NCI-H187 (cell line): ENCODE data around the gene KDM6B.

Experiments
- DNase-seq, 2 experiments: peaks; one replicate each; lab custom pipeline; 2025; lab: John Stamatoyannopoulos, UW

KDM6B gene

GRCh38 chr17:7841396-7841914, 7.4 kb downstream of the KDM6B start:
- peak in 1 of 2 experiments; percentile 52 for DNase-seq

- peak; percentile 59 to 74 for DNase-seq
Measured at GRCh38 chr17:7841915-7842379, 7.9 kb downstream of the KDM6B start.

DNA sequence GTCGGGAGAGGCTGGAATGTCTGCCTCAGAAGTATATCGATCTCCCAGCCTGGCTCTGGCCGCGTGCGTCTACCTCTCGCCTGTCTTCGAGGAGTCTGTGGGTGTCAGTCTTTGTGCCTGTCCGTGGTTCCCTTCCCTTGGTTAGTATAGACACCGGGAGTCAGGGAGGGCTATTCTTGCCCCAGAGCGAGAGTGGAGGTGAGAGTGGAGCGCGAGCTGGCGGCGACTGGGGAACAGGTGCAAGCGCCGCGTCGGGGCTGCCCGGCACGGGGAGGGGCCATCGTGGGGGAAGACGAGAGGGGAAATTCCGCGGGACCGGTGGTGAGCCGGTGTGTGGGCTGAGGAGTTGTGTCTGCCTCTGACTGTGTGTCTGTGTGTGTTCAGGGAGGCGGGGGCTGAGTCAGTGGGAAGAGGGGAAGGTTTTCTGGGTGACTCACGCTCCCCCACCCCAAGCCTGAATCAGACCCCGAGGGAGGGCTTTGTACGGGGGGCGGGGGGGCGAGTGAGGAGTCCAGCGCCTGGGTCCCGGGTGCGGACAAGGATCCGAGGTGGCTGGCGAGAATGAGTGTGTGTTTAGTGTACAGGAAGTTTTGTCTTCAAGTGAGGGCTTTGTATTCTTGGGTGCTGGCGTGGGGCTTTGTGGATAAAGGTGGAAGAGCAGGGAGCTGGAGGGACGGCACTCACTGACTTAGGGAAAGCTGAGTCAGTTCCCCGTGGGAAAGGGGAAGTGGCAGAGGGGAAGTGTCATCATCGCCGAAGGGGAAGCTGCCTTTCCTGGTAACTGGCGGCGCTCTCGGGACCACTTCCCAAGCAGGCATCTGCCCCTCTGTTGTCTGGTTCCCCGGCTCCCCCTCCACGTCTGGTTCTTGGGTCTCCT, 8.6 kb downstream of the KDM6B start:
- DNase-seq: peak; percentile 5 to 30

- DNase-seq: no peak
Measured at GRCh38 chr17:7843257-7843535, 9.2 kb downstream of the KDM6B start.

- DNase-seq: peak; percentile 51 to 52
Measured at GRCh38 chr17:7843536-7844291, 9.7 kb downstream of the KDM6B start.

- peak; percentile 10 to 38 for DNase-seq
Measured at GRCh38 chr17:7844292-7845154, 10.5 kb downstream of the KDM6B start.

DNA sequence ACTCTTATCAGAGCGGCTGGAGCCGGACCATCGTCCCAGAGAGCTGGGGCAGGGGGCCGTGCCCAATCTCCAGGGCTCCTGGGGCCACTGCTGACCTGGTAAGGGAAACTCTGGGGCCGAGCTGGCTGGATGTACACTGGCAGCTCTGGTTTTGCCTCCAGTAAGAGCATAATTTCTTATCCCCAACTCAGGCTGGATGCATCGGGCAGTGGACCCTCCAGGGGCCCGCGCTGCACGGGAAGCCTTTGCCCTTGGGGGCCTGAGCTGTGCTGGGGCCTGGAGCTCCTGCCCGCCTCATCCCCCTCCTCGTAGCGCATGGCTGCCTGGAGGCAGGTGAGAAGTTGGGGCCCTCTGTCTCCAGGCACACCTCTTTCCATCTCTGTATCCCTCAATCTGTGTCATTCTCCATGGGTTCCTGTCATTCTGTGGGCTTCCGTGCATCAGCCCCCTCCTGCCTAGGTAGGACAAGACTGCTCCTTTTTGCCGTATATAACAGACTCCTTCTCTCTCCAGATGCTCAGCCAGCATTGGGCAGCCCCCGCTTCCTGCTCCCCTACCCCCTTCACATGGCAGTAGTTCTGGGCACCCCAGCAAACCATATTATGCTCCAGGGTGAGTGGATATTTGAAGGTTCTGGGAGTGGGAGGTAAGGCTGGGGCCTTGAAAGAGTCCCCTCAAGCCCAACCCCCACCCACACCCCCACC, 11.5 kb downstream of the KDM6B start:
- DNase-seq: no peak

- no peak for DNase-seq
Measured at GRCh38 chr17:7846063-7846735, 12.2 kb downstream of the KDM6B start.

DNA sequence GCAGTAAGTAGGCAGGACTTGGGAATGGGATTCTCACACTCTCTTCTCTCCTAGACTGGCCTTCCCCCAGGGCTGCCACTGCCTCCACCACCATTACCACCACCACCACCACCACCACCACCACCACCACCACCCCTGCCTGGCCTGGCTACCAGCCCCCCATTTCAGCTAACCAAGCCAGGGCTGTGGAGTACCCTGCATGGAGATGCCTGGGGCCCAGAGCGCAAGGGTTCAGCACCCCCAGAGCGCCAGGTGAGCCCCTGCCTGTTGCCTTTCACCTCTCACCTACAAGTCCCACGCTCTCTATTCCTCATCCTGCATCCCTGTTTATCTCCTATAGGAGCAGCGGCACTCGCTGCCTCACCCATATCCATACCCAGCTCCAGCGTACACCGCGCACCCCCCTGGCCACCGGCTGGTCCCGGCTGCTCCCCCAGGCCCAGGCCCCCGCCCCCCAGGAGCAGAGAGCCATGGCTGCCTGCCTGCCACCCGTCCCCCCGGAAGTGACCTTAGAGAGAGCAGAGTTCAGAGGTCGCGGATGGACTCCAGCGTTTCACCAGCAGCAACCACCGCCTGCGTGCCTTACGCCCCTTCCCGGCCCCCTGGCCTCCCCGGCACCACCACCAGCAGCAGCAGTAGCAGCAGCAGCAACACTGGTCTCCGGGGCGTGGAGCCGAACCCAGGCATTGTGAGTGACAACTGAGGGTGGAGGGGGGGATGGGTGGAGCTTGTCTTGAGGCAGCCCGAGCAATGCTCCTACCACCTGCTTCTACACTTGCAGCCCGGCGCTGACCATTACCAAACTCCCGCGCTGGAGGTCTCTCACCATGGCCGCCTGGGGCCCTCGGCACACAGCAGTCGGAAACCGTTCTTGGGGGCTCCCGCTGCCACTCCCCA, 13.0 kb downstream of the KDM6B start:
- no peak for DNase-seq

- DNase-seq: no peak
Measured at GRCh38 chr17:7848131-7848579, 14.1 kb downstream of the KDM6B start.

DNA sequence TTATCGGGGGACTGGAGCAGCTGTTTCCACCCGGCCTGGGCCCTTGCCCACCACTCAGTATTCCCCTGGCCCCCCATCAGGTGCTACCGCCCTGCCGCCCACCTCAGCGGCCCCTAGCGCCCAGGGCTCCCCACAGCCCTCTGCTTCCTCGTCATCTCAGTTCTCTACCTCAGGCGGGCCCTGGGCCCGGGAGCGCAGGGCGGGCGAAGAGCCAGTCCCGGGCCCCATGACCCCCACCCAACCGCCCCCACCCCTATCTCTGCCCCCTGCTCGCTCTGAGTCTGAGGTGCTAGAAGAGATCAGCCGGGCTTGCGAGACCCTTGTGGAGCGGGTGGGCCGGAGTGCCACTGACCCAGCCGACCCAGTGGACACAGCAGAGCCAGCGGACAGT, 14.7 kb downstream of the KDM6B start:
- no peak for DNase-seq

DNA sequence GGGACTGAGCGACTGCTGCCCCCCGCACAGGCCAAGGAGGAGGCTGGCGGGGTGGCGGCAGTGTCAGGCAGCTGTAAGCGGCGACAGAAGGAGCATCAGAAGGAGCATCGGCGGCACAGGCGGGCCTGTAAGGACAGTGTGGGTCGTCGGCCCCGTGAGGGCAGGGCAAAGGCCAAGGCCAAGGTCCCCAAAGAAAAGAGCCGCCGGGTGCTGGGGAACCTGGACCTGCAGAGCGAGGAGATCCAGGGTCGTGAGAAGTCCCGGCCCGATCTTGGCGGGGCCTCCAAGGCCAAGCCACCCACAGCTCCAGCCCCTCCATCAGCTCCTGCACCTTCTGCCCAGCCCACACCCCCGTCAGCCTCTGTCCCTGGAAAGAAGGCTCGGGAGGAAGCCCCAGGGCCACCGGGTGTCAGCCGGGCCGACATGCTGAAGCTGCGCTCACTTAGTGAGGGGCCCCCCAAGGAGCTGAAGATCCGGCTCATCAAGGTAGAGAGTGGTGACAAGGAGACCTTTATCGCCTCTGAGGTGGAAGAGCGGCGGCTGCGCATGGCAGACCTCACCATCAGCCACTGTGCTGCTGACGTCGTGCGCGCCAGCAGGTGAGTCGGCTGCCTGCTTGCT, 15.2 kb downstream of the KDM6B start:
- DNase-seq: no peak

DNA sequence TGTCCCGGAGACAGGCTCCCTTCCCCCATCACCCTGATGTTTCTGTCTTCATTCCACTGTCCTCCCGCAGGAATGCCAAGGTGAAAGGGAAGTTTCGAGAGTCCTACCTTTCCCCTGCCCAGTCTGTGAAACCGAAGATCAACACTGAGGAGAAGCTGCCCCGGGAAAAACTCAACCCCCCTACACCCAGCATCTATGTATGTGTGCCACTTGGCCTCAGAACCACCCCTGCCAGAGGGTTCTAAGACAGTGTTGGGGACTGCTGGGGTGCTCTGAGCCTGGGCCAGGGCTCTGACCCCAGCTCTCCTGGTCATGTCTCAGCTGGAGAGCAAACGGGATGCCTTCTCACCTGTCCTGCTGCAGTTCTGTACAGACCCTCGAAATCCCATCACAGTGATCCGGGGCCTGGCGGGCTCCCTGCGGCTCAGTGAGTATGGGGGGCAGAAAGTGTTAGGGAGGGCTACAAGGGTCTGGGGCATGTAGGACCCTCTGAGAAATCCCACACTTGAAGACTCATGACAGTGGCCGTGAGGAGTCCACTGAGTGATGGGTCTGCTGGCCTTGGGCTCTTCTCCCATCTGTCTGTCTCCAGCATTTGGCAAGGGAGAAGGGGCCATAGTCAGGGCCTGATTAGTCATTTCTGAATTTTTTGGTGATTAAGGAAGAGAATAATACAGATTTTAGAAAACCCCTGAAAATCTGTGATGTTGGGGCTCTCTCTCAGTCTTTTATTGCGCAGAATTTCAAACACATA, 15.9 kb downstream of the KDM6B start:
- no peak for DNase-seq

- DNase-seq: no peak
Measured at GRCh38 chr17:7850701-7851437, 16.9 kb downstream of the KDM6B start.

DNA sequence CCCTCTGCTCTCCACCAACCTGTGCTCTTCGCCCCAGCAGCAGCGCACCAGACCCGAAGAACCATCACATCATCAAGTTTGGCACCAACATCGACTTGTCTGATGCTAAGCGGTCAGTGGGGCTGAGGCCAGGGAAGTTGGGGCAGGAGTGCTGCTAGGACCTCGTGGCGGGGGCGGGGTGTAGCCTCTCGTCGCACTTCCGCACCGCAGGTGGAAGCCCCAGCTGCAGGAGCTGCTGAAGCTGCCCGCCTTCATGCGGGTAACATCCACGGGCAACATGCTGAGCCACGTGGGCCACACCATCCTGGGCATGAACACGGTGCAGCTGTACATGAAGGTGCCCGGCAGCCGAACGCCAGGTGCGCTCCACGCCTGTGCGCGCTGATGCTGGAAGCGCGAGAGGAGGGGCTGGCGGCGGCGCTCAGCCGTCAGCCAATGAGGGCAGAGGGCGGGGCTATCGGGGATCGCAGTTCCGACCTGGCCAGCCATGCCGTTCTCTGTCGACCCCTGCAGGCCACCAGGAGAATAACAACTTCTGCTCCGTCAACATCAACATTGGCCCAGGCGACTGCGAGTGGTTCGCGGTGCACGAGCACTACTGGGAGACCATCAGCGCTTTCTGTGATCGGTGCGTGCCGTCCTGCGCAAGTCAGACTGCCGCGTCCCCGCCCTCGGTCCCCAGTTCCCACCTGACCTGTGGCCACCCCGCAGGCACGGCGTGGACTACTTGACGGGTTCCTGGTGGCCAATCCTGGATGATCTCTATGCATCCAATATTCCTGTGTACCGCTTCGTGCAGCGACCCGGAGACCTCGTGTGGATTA, 17.6 kb downstream of the KDM6B start:
- DNase-seq: peak; percentile 29 to 72

DNA sequence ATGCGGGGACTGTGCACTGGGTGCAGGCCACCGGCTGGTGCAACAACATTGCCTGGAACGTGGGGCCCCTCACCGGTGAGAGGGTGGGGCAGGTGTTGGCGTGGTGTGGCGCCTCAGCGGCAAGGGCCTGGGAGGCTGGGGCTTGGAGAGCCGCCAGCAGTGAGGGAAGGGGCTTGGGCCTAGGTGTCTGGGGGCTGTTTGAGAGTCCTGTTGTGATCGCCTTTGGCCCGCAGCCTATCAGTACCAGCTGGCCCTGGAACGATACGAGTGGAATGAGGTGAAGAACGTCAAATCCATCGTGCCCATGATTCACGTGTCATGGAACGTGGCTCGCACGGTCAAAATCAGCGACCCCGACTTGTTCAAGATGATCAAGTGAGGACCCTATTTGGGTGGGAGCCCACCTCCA, 18.2 kb downstream of the KDM6B start:
- DNase-seq: no peak
